ACC112 (cell line): Measurements from ENCODE around the gene RCOR1.
"Not testable (repeated sequence)": the region's sequence is repeated elsewhere in the genome, so short reads cannot be mapped to it uniquely, and the experiment has no call there.

Source experiments
- H2AFZ ChIP-seq: fragments of 200-600 bp; sonication (generic); one replicate; pipeline ENCODE4 v1.6.0; 2017; ENCODE audit warnings: antibody characterized with exemption, low read length; ENCODE audit not compliant: unreplicated experiment
- H3K27ac ChIP-seq: fragments of 200-600 bp; sonication (generic); 2 replicates; pipeline ENCODE4 v1.5.1; 2014; ENCODE audit warnings: low read depth, mild to moderate bottlenecking, antibody characterized with exemption, low read length, moderate library complexity
- H3K27me3 ChIP-seq: fragments of 200-600 bp; sonication (generic); 2 replicates; pipeline ENCODE4 v1.6.1; 2014; ENCODE audit warnings: mild to moderate bottlenecking, antibody characterized with exemption, low read length, moderate library complexity, mixed read lengths; ENCODE audit not compliant: insufficient read depth
- H3K36me3 ChIP-seq: fragments of 200-600 bp; sonication (generic); 2 replicates; pipeline ENCODE4 v1.6.1; 2016; ENCODE audit warnings: mild to moderate bottlenecking, antibody characterized with exemption, low read length, moderate library complexity, mixed read lengths; ENCODE audit not compliant: insufficient read depth
- H3K4me1 ChIP-seq: fragments of 200-600 bp; sonication (generic); one replicate; pipeline ENCODE4 v1.6.1; 2016; ENCODE audit warnings: low read length, mixed read lengths; ENCODE audit not compliant: insufficient read depth, unreplicated experiment, control insufficient read depth
- H3K4me3 ChIP-seq: fragments of 200-600 bp; sonication (generic); 2 replicates; pipeline ENCODE4 v1.5.1; 2014; ENCODE audit warnings: mild to moderate bottlenecking, low read depth, low read length
- H3K79me2 ChIP-seq: fragments of 200-600 bp; sonication (generic); one replicate; pipeline ENCODE4 v1.6.0; 2016; ENCODE audit warnings: low read length; ENCODE audit not compliant: control insufficient read depth, unreplicated experiment, insufficient read depth

Gene RCOR1

DNA sequence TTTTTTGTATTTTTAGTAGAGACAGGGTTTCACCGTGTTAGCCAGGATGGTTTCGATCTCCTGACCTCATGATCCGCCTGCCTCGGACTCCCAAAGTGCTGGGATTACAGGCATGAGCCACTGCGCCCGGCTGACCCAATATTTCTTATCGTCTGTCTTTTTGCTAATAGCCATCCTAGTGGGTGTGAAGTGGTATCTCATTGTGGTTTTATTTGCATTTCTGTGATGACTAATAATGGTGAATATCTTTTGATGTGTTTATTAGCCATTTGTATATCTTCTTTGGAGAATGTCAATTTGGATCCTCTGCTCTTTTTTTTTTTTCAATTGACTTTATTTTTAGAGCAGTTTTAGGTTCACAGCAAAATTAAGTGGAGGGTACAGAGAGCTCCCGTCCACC is 19.3 kb upstream of the RCOR1 start:
- not testable (repeated sequence) for H3K36me3 ChIP-seq, H2AFZ ChIP-seq, H3K4me3 ChIP-seq, H3K79me2 ChIP-seq, H3K4me1 ChIP-seq, H3K27me3 ChIP-seq, H3K27ac ChIP-seq

DNA sequence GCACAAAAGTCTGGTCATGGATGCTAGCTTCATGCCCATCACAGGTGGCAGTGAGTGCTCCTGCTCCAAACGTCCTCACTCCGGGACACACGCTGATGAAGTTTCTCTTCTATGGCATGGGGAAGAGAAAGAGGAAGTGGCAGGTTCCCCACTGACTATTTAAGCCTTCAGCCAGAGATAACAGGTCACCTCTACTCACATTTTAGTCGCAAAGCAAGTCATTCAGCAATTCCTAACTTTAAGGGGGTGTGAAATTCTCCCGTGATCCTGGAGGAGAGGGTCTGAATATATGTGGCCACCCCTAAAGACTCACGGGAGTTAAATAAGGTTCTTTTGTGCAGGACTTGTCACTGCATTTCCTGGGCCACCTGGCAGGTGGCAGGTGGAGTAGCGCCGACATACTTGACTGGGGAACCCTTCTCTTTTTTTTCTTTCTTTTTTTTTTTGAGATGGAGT is 18.8 kb upstream of the RCOR1 start:
- Histone ChIP-seq H3K79me2 (no peaks in the 10 kb centered on the region), H3K27ac (no peak overlapping the region), H3K27me3 (no peaks in the 10 kb centered on the region), H3K36me3 (no peaks in the 10 kb centered on the region), H3K4me3 (no peak overlapping the region), H3K4me1 (no peaks in the 10 kb centered on the region), H2AFZ (no peak overlapping the region)

- Histone ChIP-seq H3K27ac (no peak overlapping the region), H3K79me2 (no peaks in the 10 kb centered on the region), H3K4me3 (no peak overlapping the region), H3K36me3 (no peaks in the 10 kb centered on the region), H3K4me1 (no peaks in the 10 kb centered on the region), H2AFZ (no peak overlapping the region), H3K27me3 (no peaks in the 10 kb centered on the region)
Observed at GRCh38 chr14:102574281-102575159, 17.9 kb upstream of the RCOR1 start.

GRCh38 chr14:102575160-102575845 is 17.1 kb upstream of the RCOR1 start:
- H3K27me3 ChIP-seq: no peaks in the 10 kb centered on the region
- H2AFZ ChIP-seq: no peak overlapping the region
- H3K36me3 ChIP-seq: no peaks in the 10 kb centered on the region
- no peak overlapping the region for H3K27ac ChIP-seq
- no peaks in the 10 kb centered on the region for H3K79me2 ChIP-seq
- H3K4me3 ChIP-seq: no peak overlapping the region
- H3K4me1 ChIP-seq: peaks cover 4% of the 10 kb centered on the region

DNA sequence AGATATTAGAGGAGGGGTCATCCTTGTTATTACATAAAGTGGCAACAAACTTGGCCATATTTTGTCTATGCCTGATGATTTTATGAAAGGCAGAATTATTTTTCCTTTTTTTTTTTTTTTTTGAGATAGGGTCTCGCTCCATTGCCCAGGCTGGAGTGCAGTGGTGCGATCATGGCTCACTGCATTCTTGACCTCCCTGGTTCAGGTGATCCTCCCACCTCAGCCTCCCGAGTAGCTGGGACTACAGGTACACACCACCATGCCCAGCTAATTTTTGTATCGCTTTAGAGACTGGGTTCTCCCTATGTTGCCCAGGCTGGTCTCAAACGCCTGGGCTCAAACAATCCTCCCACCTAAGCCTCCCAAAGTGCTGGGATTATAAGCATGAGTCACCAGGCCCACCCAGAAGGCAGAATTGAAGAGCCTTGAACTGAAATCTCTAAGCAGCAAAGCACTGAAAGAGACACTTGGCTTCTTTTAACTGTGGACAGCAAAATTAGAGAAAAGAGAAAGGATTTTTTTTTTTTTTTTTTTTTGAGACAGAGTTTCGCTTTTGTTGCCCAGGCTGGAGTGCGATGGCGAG is 16.5 kb upstream of the RCOR1 start:
- not testable (repeated sequence) for H3K4me1 ChIP-seq, H3K79me2 ChIP-seq, H3K36me3 ChIP-seq, H3K27me3 ChIP-seq, H3K4me3 ChIP-seq, H2AFZ ChIP-seq, H3K27ac ChIP-seq

- Histone ChIP-seq H3K36me3 (no peaks in the 10 kb centered on the region), H3K4me3 (no peak overlapping the region), H3K27me3 (no peaks in the 10 kb centered on the region), H2AFZ (no peak overlapping the region), H3K27ac (no peak overlapping the region), H3K79me2 (no peaks in the 10 kb centered on the region), H3K4me1 (peaks cover 8% of the 10 kb centered on the region)
Observed at GRCh38 chr14:102578821-102579220, 13.6 kb upstream of the RCOR1 start.

GRCh38 chr14:102579696-102580549 is 12.5 kb upstream of the RCOR1 start:
- Histone ChIP-seq H3K27ac (no peak overlapping the region), H3K4me1 (peaks cover 8% of the 10 kb centered on the region), H3K4me3 (no peak overlapping the region), H2AFZ (no peak overlapping the region), H3K79me2 (no peaks in the 10 kb centered on the region), H3K27me3 (no peaks in the 10 kb centered on the region), H3K36me3 (no peaks in the 10 kb centered on the region)

DNA sequence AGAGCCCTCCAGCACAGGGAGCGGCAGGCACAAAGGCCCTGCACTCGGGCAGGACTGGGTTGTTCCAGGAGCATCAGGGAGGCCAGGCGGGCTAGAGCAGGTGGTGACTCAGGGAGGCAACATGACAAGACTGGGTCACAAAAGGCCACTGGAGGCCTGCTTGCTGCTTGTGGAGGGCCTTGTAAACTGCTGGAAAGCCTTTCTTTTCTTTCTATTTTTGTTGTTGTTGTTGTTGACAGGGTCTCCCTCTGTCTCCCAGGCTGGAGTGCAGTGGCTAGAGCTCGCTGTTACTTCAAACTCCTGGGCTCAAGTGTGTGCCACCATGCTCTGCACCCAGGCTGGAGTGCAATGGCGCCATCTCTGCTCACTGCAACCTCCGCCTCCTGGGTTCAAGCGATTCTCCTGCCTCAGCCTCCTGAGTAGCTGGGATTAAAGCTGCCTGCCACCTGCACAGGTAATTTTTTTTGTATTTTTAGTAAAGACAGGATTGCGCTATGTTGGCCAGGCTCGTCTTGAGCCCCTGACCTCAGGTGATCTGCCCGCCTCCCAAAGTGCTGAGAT is 11.8 kb upstream of the RCOR1 start:
- H3K79me2 ChIP-seq: no peaks in the 10 kb centered on the region
- no peak overlapping the region for H2AFZ ChIP-seq
- H3K27me3 ChIP-seq: no peaks in the 10 kb centered on the region
- H3K4me1 ChIP-seq: peaks cover 8% of the 10 kb centered on the region
- no peaks in the 10 kb centered on the region for H3K36me3 ChIP-seq
- H3K27ac ChIP-seq: no peak overlapping the region
- no peak overlapping the region for H3K4me3 ChIP-seq

DNA sequence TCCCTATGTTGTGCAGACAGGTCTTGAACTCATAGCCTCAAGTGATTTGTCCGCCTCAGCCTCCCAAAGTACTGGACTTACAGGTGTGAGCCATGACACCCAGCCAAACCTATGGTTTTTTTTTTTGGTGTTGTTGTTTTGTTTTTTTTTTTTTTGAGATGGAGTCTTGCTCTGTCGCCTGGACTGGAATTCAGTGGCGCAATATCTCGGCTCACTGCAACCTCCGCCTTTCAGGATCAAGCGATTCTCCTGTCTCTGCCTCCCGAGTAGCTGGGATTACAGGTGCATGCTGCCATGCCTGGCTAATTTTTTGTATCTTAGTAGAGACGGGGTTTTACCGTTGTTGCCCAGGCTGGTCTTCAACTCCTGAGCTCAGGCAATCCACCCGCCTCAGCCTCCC is 11.3 kb upstream of the RCOR1 start:
- H3K27me3 ChIP-seq: no peaks in the 10 kb centered on the region
- H3K4me1 ChIP-seq: peaks cover 8% of the 10 kb centered on the region
- H2AFZ ChIP-seq: no peak overlapping the region
- H3K79me2 ChIP-seq: no peaks in the 10 kb centered on the region
- no peak overlapping the region for H3K4me3 ChIP-seq
- H3K36me3 ChIP-seq: no peaks in the 10 kb centered on the region
- no peak overlapping the region for H3K27ac ChIP-seq

DNA sequence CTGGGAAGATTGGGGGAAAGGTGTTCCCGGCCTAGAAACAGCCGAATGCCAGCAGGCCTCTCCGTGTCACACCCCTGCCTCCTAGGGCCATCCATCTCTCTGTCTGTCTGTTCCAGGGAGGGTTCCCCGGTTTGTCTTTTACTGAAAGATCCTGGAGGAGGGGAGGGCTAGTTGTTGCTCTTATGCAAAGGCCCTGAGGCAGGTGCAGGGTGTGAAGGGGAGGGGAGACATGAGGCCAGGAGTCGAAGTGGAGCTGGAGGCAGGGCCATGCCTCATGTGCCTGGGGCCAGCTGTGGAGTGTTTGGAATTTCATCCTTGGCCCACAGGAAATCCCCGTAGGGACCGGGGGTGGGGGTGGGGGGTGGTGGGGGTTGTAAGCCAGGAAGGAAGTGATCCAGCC is 8.7 kb upstream of the RCOR1 start:
- Histone ChIP-seq H3K4me1 (peaks cover 11% of the 10 kb centered on the region), H2AFZ (no peak overlapping the region), H3K27ac (no peak overlapping the region), H3K27me3 (no peaks in the 10 kb centered on the region), H3K4me3 (no peak overlapping the region), H3K79me2 (no peaks in the 10 kb centered on the region), H3K36me3 (no peaks in the 10 kb centered on the region)
